Activated CD8-positive, alpha-beta T cell treated with anti-CD3 and anti-CD28 coated beads for 36 hours (primary cell): Measurements from ENCODE around the gene SDCBP2. TPM values are rescaled to one million over a fixed set of nuclear protein-coding genes. Genes with fewer than 3 reads are reported as not detected.
A peak's percentile ranks its signal among the peaks of the same experiment; 100 is the strongest.

ENCODE experiments used
- ATAC-seq: fragments of 200-7000 bp; cut with Tn5 transposase; one replicate; pipeline ENCODE4 v1.10.0; 2021; ENCODE audit warnings: mild to moderate bottlenecking, moderate library complexity
- CTCF ChIA-PET: fragments of 350-600 bp; sonication (Branson Sonifier 250); formaldehyde crosslinking; loops from one replicate; lab custom pipeline; 2021; ENCODE audit warnings: antibody characterized with exemption; lab: Charles Lee
- POLR2A ChIA-PET: fragments of 350-600 bp; sonication (Branson Sonifier 250); formaldehyde crosslinking; loops from one replicate; lab custom pipeline; 2021; ENCODE audit warnings: antibody characterized with exemption; lab: Charles Lee
- DNase-seq: peaks from one replicate; pipeline ENCODE4 v3.0.0-alpha.2; 2020
- H3K27ac Mint-ChIP-seq: one replicate; pipeline ENCODE4 v1.8.0; 2021; ENCODE audit warnings: mild to moderate bottlenecking, mixed read lengths
- H3K27me3 Mint-ChIP-seq: one replicate; pipeline ENCODE4 v1.8.0; 2021; ENCODE audit warnings: mixed read lengths
- H3K36me3 Mint-ChIP-seq: one replicate; pipeline ENCODE4 v1.8.0; 2021; ENCODE audit warnings: low read depth, mixed read lengths
- H3K4me1 Mint-ChIP-seq: one replicate; pipeline ENCODE4 v1.8.0; 2021; ENCODE audit warnings: low read depth, mixed read lengths
- H3K4me3 Mint-ChIP-seq: one replicate; pipeline ENCODE4 v1.8.0; 2021; ENCODE audit warnings: mild to moderate bottlenecking, moderate library complexity, mixed read lengths
- H3K9me3 Mint-ChIP-seq: one replicate; pipeline ENCODE4 v1.8.0; 2021; ENCODE audit warnings: mixed read lengths
- intact Hi-C: fragments of 100-400 bp; cut with micrococcal nuclease; formaldehyde crosslinking; loops from one replicate; pipeline ENCODE4 v1.10.0; 2022
- total RNA-seq, 2 experiments: library from RNA; stranded (reverse); gene quantifications; one replicate each; pipeline ENCODE4 v1.2.3, GENCODE V29; 2021
- TF ChIP-seq, protein P1 (sequence below): fragments of 200-600 bp; IDR thresholded peaks from one replicate; pipeline ENCODE4 v1.8.0; 2022; ENCODE audit warnings: antibody characterized with exemption, mild to moderate bottlenecking

Gene SDCBP2
- total RNA-seq, 2 experiments from 2014 or later, result 3.0 to 3.7 TPM

DNA sequence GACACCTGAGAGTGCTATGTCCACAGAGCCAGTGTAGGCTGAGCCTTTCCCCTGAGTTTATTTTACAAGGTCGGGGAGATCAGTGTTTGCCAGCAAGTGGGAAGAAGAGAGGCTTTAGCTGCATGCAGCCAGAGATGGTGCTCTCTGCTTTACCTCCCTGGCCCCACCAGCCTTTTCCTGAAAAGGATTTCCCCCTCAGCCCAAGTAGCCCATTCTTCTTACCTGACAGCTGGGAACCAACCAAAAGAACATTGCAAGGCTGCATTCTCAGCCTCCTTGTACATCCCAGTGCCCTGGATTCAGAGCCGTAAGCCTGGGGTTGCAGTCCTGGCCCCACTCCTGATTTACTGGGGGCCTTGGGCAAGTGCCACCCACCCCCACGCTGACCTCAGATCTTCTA is 46.0 kb downstream of the SDCBP2 start:
- intact Hi-C loops, result no loop called here
- Mint-ChIP-seq H3K36me3 (no peaks in the 10 kb centered on the region), H3K4me1 (peaks cover 61% of the 10 kb centered on the region), H3K27ac (no peak overlapping the region), H3K4me3 (no peak overlapping the region), H3K9me3 (no peaks in the 10 kb centered on the region), H3K27me3 (no peaks in the 10 kb centered on the region)
- ChIA-PET CTCF (interaction anchor here (1.1 to 3.1 kb wide), 6 partner anchors 16 to 74 kb away, joined by 3 to 12 read pairs (median 4); partner anchors contain the start of gene SNPH), POLR2A (interaction anchor here (1.1 kb wide), 1 partner anchor 17 kb away, joined by 4 read pairs; the partner anchor contains the start of gene SNPH)
- TF ChIP-seq, protein P1, sequence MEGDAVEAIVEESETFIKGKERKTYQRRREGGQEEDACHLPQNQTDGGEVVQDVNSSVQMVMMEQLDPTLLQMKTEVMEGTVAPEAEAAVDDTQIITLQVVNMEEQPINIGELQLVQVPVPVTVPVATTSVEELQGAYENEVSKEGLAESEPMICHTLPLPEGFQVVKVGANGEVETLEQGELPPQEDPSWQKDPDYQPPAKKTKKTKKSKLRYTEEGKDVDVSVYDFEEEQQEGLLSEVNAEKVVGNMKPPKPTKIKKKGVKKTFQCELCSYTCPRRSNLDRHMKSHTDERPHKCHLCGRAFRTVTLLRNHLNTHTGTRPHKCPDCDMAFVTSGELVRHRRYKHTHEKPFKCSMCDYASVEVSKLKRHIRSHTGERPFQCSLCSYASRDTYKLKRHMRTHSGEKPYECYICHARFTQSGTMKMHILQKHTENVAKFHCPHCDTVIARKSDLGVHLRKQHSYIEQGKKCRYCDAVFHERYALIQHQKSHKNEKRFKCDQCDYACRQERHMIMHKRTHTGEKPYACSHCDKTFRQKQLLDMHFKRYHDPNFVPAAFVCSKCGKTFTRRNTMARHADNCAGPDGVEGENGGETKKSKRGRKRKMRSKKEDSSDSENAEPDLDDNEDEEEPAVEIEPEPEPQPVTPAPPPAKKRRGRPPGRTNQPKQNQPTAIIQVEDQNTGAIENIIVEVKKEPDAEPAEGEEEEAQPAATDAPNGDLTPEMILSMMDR, result no peak
- ATAC-seq, result no peak
- DNase-seq, result no peak

DNA sequence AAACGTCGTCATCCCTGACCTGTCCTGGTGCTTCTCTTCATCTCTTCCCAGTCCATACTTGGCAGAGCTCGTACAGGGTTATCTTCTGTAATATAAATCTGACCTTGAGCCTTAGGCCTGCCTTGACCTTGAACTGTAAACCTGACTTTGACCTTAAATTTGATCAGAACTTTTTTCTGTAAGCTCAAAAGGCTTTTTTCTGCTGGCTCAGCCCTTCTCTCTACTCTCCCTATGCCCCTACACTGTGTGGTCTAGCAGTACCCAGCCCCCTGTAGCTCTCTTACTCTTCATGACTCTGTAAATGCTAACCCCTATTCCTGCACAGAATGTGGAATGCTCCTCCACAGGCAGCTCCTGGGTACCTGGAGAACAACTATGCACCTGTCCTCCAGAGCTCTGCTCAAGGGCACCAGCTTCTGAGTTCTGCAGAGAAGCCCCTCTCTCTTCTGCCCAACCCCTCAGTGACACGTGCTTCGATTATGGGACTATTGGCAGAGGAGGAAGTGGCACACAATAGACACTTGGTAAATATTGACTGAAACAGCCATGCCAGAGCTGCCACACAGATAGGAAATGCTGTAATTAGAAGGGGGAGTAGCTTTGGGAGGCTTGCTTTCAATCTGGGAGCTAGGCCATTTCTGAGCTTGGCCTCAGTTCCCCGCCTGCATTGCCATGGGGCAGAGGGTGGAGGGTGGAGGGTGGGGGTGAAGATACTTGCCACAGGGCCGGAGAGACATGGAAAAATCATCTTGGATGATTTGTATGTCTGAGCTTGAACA is 47.5 kb downstream of the SDCBP2 start:
- Mint-ChIP-seq H3K9me3 (no peaks in the 10 kb centered on the region), H3K27ac (peak overlapping the region; percentile 52), H3K27me3 (no peaks in the 10 kb centered on the region), H3K4me3 (no peak overlapping the region), H3K36me3 (no peaks in the 10 kb centered on the region), H3K4me1 (peaks cover 49% of the 10 kb centered on the region)
- TF ChIP-seq, protein P1, result no peak
- ChIA-PET POLR2A (interaction anchor here (0.7 to 2.5 kb wide), 5 partner anchors 9 to 19 kb away, joined by 3 to 15 read pairs (median 4); partner anchors contain the start of gene SNPH), CTCF (interaction anchor here (0.7 to 3.1 kb wide), 6 partner anchors 8 to 68 kb away, joined by 3 to 12 read pairs (median 5); partner anchors contain the start of gene SNPH)
- no peak for ATAC-seq
- intact Hi-C loops, result no loop called here
- DNase-seq, result no peak

DNA sequence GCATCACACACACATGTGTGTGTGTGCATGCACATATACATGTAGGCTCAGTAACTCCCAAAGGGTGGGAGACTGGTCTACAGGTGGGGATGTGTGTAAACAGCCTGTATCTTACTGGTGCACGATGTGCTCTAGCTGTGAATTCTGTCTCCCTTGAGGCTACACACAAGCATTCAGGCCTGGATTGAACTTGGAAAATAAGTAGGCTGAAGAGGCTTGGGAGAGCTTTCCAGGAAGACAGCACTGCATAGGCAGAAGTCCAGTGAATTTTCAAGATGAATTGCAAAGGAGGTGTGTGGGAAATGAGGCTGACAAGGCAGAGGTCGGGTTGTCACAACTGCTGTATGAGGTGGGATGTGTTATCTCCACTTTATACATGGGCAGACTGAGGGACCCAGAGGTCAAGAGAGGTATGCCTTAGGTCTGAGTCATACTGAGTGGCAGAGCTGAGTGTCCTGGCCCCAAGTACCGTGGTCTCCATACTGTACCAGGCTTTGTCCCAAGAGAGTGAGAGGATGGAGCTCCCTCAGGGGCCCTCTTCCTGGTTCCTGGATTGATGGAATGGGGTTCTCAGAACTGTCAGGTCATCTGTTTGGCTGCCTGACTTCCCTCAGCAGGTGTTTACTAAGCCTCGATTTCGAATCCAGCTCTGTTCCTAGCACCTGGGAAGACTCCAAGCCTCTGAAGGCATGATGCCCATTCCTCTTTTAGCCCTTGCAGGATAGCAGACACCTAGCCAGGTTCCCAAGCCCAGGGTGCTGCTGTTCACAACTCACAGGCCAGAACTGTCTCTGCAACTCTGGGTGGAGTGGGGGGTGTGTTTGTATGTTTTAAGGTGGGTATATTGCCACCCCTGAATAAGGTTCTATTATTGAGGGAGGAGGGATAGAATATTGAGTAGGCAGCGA is 48.5 kb downstream of the SDCBP2 start:
- H3K27ac Mint-ChIP-seq, result no peak overlapping the region
- ChIA-PET POLR2A (interaction anchor here (0.7 to 2.5 kb wide), 5 partner anchors 9 to 17 kb away, joined by 3 to 15 read pairs (median 4); partner anchors contain the start of gene SNPH), CTCF (interaction anchor here (0.9 to 3.1 kb wide), 6 partner anchors 10 to 323 kb away, joined by 3 to 12 read pairs (median 5); partner anchors contain the start of gene SNPH)
- no peak for DNase-seq
- H3K27me3 Mint-ChIP-seq, result no peaks in the 10 kb centered on the region
- no peak overlapping the region for H3K4me3 Mint-ChIP-seq
- no peak for ATAC-seq
- intact Hi-C loops, result no loop called here
- peaks cover 45% of the 10 kb centered on the region for H3K4me1 Mint-ChIP-seq
- H3K9me3 Mint-ChIP-seq, result no peaks in the 10 kb centered on the region
- TF ChIP-seq, protein P1, result no peak
- H3K36me3 Mint-ChIP-seq, result no peaks in the 10 kb centered on the region

DNA sequence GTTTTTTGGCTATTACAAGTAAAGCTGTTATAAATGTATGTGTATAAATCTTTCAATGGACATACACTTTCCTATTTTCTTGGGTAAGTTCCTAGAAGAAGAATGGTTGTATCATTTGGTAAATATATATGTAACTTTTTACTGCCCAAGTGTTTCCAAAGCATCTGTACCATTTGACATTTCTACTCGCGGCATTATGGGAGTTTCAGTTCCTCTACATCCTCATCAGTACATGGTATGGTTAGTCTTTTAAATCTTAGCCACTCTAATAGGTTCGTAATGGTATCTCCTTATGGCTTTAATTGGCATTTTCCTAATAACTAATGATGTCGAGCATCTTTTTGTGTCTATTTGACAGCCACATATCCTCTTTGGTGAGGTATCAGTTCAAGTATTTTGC is 49.9 kb downstream of the SDCBP2 start:
- Mint-ChIP-seq H3K27me3 (no peaks in the 10 kb centered on the region), H3K9me3 (no peaks in the 10 kb centered on the region), H3K4me3 (no peak overlapping the region), H3K36me3 (no peaks in the 10 kb centered on the region), H3K4me1 (peaks cover 34% of the 10 kb centered on the region), H3K27ac (no peak overlapping the region)
- ATAC-seq, result no peak
- DNase-seq, result no peak
- TF ChIP-seq, protein P1, result no peak
- ChIA-PET POLR2A (no interaction called here), CTCF (interaction anchor here (1.3 kb wide), 1 partner anchor 66 kb away, joined by 3 read pairs; no protein-coding TSS in a partner anchor)
- intact Hi-C loops, result no loop called here
